GM13977 (cell line): ENCODE measurements around the gene MX2.

Source experiments
- DNase-seq: peaks from one replicate; pipeline ENCODE4 v3.0.0; 2012; ENCODE audit warnings: low spot score
- CTCF ChIP-seq: IDR thresholded peaks from 2 replicates; pipeline ENCODE4 v1.5.1; 2012; ENCODE audit warnings: mild to moderate bottlenecking, control low read depth; ENCODE audit not compliant: insufficient read depth; ENCODE audit errors: extremely low read depth, missing control alignments
- in situ Hi-C: fragments of 300-500 bp; cut with MboI; formaldehyde crosslinking; loops from one replicate; pipeline ENCODE4 v1.12.0; 2022; ENCODE audit warnings: low sequenced_read_pairs, low pct_unique_long_range_greater_than_20kb, mixed read lengths, inconsistent platforms; ENCODE audit not compliant: unreplicated experiment

Gene MX2

GRCh38 chr21:41447356-41447755, 85.5 kb downstream of the MX2 start:
- TF ChIP-seq CTCF, result no peak
- in situ Hi-C loops, result no loop called here

GRCh38 chr21:41449613-41450012, 87.8 kb downstream of the MX2 start:
- no peak for TF ChIP-seq CTCF
- in situ Hi-C loops, result no loop called here
- no peak for DNase-seq

More at GRCh38 chr21:41447356-41447755, 85.5 kb downstream of the MX2 start:
- DNase-seq, result no peak

GRCh38 chr21:41451753-41452676, 90.2 kb downstream of the MX2 start:
- DNase-seq, result no peak
- in situ Hi-C loops, result no loop called here
- TF ChIP-seq CTCF, result no peak

GRCh38 chr21:41453198-41453597, 91.4 kb downstream of the MX2 start:
- TF ChIP-seq CTCF, result no peak
- DNase-seq, result no peak
- in situ Hi-C loops, result no loop called here

- no peak for TF ChIP-seq CTCF
Observed at GRCh38 chr21:41453761-41454160, 91.9 kb downstream of the MX2 start.

GRCh38 chr21:41458121-41458520, 96.3 kb downstream of the MX2 start:
- no peak for DNase-seq
- TF ChIP-seq CTCF, result no peak
- in situ Hi-C loops, result no loop called here

More at GRCh38 chr21:41453761-41454160, 91.9 kb downstream of the MX2 start:
- in situ Hi-C loops, result no loop called here
- no peak for DNase-seq
